ENCODE results near the gene CFH. TPM values are rescaled to one million over a fixed set of nuclear protein-coding genes. Genes with fewer than 3 reads are reported as not detected.

CFH gene
- total RNA-seq, 2 donors from 2014 or later: not detected

DNA sequence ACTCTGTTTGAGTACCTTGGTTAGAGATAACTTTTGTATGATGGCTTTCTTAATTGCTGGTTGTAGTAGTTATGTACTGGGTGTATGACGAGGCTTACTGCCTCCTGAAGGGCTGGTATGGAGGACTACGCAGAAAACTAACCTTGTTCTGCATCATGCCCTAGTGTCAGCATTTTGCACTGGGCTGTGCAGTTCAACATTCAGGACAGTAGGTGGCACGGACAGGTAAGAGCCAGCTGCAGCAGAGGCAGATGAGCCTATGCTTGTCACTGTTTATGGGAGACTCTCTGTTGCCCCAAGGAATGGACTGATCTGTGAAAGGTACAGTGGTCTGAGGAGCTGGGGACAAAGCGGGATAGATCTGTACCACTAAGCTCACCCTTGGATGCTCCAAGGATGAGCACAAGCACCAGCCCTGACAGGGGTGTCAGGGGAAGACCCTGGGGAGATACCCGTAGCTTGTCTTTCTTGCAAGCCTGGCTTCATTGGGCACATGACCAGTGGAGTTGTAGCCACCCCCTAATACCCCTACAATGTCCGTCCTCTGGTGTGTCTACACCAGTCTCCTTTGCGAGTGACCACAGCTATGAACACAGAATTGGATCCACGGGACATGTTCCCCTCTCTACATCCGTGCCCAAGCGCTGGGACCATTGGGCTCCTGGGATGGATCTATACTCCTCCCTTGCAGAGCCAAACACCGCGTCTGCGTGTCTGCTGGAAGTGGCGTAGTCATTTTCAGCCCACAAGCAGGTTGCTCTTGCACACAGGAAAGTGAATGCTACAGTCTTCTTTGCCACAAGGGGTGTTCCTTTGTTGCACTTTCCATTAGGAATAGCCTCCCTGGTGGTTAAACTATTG lies 71.7 kb downstream of the CFH start:
- 84 to 90% methylated on average over 11 to 14 of the region's 14 CpGs for WGBS, 2 experiments (ENCODE audit: insufficient coverage in 1 of 2, insufficient read length in 1 of 2)
- no peak overlapping the region for H3K27ac Mint-ChIP-seq
- Histone ChIP-seq H3K27ac (ENCODE audit: low read depth, low read length) (no peak overlapping the region), H3K36me3 (ENCODE audit: control insufficient read depth, insufficient read depth, low read length) (no peaks in the 10 kb centered on the region), H3K9ac (ENCODE audit: extremely low read depth, low read length, poor library complexity, severe bottlenecking) (no peak overlapping the region), H3K4me3 (ENCODE audit: low read length) (no peak overlapping the region), H3K9me3 (ENCODE audit: control insufficient read depth, low read length) (no peaks in the 10 kb centered on the region), H3K4me1 (ENCODE audit: control insufficient read depth, insufficient read depth, low read length) (no peaks in the 10 kb centered on the region), H3K27me3 (ENCODE audit: control insufficient read depth, insufficient read depth, low read length, poor library complexity, severe bottlenecking) (no peaks in the 10 kb centered on the region)
- TF ChIP-seq, protein P1, sequence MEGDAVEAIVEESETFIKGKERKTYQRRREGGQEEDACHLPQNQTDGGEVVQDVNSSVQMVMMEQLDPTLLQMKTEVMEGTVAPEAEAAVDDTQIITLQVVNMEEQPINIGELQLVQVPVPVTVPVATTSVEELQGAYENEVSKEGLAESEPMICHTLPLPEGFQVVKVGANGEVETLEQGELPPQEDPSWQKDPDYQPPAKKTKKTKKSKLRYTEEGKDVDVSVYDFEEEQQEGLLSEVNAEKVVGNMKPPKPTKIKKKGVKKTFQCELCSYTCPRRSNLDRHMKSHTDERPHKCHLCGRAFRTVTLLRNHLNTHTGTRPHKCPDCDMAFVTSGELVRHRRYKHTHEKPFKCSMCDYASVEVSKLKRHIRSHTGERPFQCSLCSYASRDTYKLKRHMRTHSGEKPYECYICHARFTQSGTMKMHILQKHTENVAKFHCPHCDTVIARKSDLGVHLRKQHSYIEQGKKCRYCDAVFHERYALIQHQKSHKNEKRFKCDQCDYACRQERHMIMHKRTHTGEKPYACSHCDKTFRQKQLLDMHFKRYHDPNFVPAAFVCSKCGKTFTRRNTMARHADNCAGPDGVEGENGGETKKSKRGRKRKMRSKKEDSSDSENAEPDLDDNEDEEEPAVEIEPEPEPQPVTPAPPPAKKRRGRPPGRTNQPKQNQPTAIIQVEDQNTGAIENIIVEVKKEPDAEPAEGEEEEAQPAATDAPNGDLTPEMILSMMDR (conservative IDR thresholded peaks at IDR 0.05): peak; percentile 87
- DNase-seq: peak; percentile 94
- H3K36me3 Mint-ChIP-seq (ENCODE audit: low read depth): no peaks in the 10 kb centered on the region
- no peaks in the 10 kb centered on the region for H3K4me1 Mint-ChIP-seq
- H3K27me3 Mint-ChIP-seq (ENCODE audit: insufficient read depth): no peaks in the 10 kb centered on the region
- H3K9me3 Mint-ChIP-seq: no peaks in the 10 kb centered on the region
- H3K4me3 Mint-ChIP-seq: no peak overlapping the region

DNA sequence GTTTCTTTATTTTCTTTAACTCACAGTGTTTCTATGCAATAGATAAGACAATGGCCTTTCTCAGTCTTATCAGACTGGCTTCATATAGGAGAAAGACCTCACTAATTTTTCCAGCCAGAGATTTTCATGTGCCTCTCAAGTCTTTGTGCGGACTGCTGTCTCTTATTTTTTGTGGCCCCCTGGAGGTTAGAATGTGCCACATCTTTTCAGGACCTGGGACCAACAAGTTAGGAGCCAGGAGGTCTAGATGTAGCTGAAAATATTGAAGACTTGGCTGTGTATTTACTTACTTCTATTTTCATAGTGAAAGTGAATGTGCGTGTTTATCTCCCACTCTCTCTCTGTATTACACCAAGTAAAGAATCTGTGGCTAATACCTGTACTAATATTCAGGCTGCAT lies 80.7 kb downstream of the CFH start:
- H3K4me1 ChIP-seq (ENCODE audit: control insufficient read depth, insufficient read depth, low read length): no peaks in the 10 kb centered on the region
- Mint-ChIP-seq H3K4me1 (no peaks in the 10 kb centered on the region), H3K36me3 (ENCODE audit: low read depth) (no peaks in the 10 kb centered on the region), H3K27me3 (ENCODE audit: insufficient read depth) (no peaks in the 10 kb centered on the region), H3K9me3 (no peaks in the 10 kb centered on the region), H3K27ac (no peak overlapping the region), H3K4me3 (no peak overlapping the region)
- H3K27me3 ChIP-seq (ENCODE audit: control insufficient read depth, insufficient read depth, low read length, poor library complexity, severe bottlenecking): no peaks in the 10 kb centered on the region
- H3K27ac ChIP-seq (ENCODE audit: low read depth, low read length): no peak overlapping the region
- WGBS, 2 experiments (ENCODE audit: insufficient coverage in 1 of 2, insufficient read length in 1 of 2): 92 to 100% methylated on average over 1 to 2 of the region's 2 CpGs
- H3K36me3 ChIP-seq (ENCODE audit: control insufficient read depth, insufficient read depth, low read length): no peaks in the 10 kb centered on the region
- no peaks in the 10 kb centered on the region for H3K9me3 ChIP-seq (ENCODE audit: control insufficient read depth, low read length)
- H3K9ac ChIP-seq (ENCODE audit: extremely low read depth, low read length, poor library complexity, severe bottlenecking): no peak overlapping the region
- no peak overlapping the region for H3K4me3 ChIP-seq (ENCODE audit: low read length)
- DNase-seq: no peak
- TF ChIP-seq, protein P1 (conservative IDR thresholded peaks at IDR 0.05): peak; percentile 72

DNA sequence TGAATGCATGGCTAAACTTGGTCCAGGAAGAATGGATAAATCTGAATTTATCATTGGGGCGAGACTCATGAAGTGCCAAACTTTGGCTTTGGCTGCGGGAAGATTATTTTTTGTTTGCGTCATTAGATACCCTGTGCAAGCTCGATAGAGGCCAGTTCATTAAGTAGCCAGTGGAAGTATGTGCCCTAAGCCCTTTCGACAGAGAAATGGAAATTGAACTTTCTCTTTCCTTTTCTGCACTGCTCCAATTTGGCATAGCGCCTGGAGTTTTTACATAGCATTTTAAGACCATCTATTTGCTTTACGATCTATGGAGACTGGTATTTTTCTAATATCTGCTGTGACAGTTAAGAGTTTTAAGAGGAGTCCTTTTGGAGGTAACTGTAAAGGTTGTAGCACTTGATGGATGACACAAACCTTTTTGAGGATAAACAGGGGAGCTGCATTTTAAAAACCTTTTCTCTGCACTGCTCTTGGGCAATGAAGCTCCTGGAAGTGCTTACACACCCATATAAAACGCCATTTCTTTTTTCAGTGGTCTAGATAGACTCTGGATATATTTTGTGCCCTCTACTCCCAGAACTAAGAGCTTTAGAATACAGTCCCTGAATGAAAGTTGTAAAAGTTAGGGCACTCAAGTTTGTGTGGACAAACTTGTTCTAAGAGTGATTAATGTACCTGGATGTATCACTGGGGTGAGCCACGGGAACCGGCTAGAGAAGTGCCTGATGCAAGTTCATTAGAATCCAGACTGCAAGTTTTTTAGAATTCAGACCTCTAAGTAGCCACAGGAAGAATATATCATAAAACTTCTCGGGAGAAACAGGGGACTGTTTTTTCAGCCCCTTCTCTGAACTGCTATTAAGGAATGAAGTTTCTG lies 81.5 kb downstream of the CFH start:
- Mint-ChIP-seq H3K36me3 (ENCODE audit: low read depth) (no peaks in the 10 kb centered on the region), H3K27me3 (ENCODE audit: insufficient read depth) (no peaks in the 10 kb centered on the region)

More for the DNA sequence above, 81.5 kb downstream of the CFH start:
- Histone ChIP-seq H3K27ac (ENCODE audit: low read depth, low read length) (no peak overlapping the region), H3K27me3 (ENCODE audit: control insufficient read depth, insufficient read depth, low read length, poor library complexity, severe bottlenecking) (no peaks in the 10 kb centered on the region), H3K4me3 (ENCODE audit: low read length) (no peak overlapping the region), H3K4me1 (ENCODE audit: control insufficient read depth, insufficient read depth, low read length) (no peaks in the 10 kb centered on the region), H3K9me3 (ENCODE audit: control insufficient read depth, low read length) (peaks cover 4% of the 10 kb centered on the region), H3K36me3 (ENCODE audit: control insufficient read depth, insufficient read depth, low read length) (no peaks in the 10 kb centered on the region), H3K9ac (ENCODE audit: extremely low read depth, low read length, poor library complexity, severe bottlenecking) (no peak overlapping the region)
- no peak overlapping the region for H3K27ac Mint-ChIP-seq
- no peak overlapping the region for H3K4me3 Mint-ChIP-seq
- peaks cover 6% of the 10 kb centered on the region for H3K9me3 Mint-ChIP-seq
- H3K4me1 Mint-ChIP-seq: no peaks in the 10 kb centered on the region
- no peak for DNase-seq
- TF ChIP-seq, protein P1 (conservative IDR thresholded peaks at IDR 0.05): no peak
- WGBS, 2 experiments (ENCODE audit: insufficient coverage in 1 of 2, insufficient read length in 1 of 2): 91 to 95% methylated on average over 8 to 11 of the region's 11 CpGs

Measured in endodermal cell (in vitro differentiated cells).